ENCODE data around the gene RNF212. TPM values are rescaled to one million over a fixed set of nuclear protein-coding genes. Genes with fewer than 3 reads are reported as not detected.

The RNF212 gene
- total RNA-seq, 4 donors from 2014 or later = 3.8 to 9.7 (median 7.3) TPM

- TF ChIP-seq POLR2A (IDR thresholded peaks at IDR 0.05; ENCODE audit: low read depth) (no peak), EP300 (IDR thresholded peaks at IDR 0.05) (no peak), CTCF (IDR thresholded peaks at IDR 0.05) (no peak), POLR2AphosphoS5 (IDR thresholded peaks at IDR 0.05) (no peak)
- Histone ChIP-seq H3K4me3 (no peak overlapping the region), H3K27ac (replicated peaks in 1 of 4) (no peak overlapping the region), H3K36me3 (no peaks in the 10 kb centered on the region), H3K27me3 (peaks cover 0 to 67% (median 0%) of the 10 kb centered on the region in 4 donors), H3K4me1 (no peaks in the 10 kb centered on the region), H3K9me3 (no peaks in the 10 kb centered on the region)
- WGBS = 62% methylated on average over 8 of the region's 8 CpGs
- DNase-seq (ENCODE audit: extremely low spot score) = no peak
- intact Hi-C loops (cut with DNase I) = no loop called here
These were observed 31.7 kb downstream of the RNF212 start for GRCh38 chr4:1081689-1082040.

GRCh38 chr4:1080961-1081688, 32.2 kb downstream of the RNF212 start:
- Histone ChIP-seq H3K4me3 (no peak overlapping the region), H3K27me3 (peaks cover 0 to 69% (median 0%) of the 10 kb centered on the region in 4 donors), H3K36me3 (no peaks in the 10 kb centered on the region), H3K27ac (replicated peaks in 1 of 4) (no peak overlapping the region), H3K9me3 (no peaks in the 10 kb centered on the region), H3K4me1 (no peaks in the 10 kb centered on the region)
- TF ChIP-seq POLR2A (IDR thresholded peaks at IDR 0.05; ENCODE audit: low read depth) = no peak
- TF ChIP-seq CTCF (IDR thresholded peaks at IDR 0.05) = no peak
- TF ChIP-seq POLR2AphosphoS5 (IDR thresholded peaks at IDR 0.05) = no peak
- TF ChIP-seq EP300 (IDR thresholded peaks at IDR 0.05) = no peak
- intact Hi-C loops (cut with DNase I) = no loop called here
- no peak for DNase-seq (ENCODE audit: extremely low spot score)
- whole genome bisulfite sequencing = 61% methylated on average over 12 of the region's 12 CpGs

GRCh38 chr4:1080432-1080831, 32.9 kb downstream of the RNF212 start:
- Histone ChIP-seq H3K4me1 (no peaks in the 10 kb centered on the region), H3K27me3 (peaks cover 0 to 65% (median 0%) of the 10 kb centered on the region in 4 donors), H3K36me3 (no peaks in the 10 kb centered on the region), H3K27ac (replicated peaks in 1 of 4) (no peak overlapping the region), H3K9me3 (no peaks in the 10 kb centered on the region), H3K4me3 (no peak overlapping the region)
- no peak for DNase-seq (ENCODE audit: extremely low spot score)
- TF ChIP-seq POLR2A (IDR thresholded peaks at IDR 0.05; ENCODE audit: low read depth) = no peak
- intact Hi-C loops (cut with DNase I) = no loop called here
- whole genome bisulfite sequencing = 82% methylated on average over 7 of the region's 9 CpGs

GRCh38 chr4:1079711-1080265, 33.6 kb downstream of the RNF212 start:
- TF ChIP-seq CTCF (IDR thresholded peaks at IDR 0.05) = no peak
- TF ChIP-seq POLR2A (IDR thresholded peaks at IDR 0.05; ENCODE audit: low read depth) = no peak
- TF ChIP-seq EP300 (IDR thresholded peaks at IDR 0.05) = no peak
- TF ChIP-seq POLR2AphosphoS5 (IDR thresholded peaks at IDR 0.05) = no peak
- no peaks in the 10 kb centered on the region for H3K36me3 ChIP-seq
- H3K9me3 ChIP-seq = no peaks in the 10 kb centered on the region
- H3K27ac ChIP-seq (replicated peaks in 1 of 4) = no peak overlapping the region
- 82% methylated on average over 17 of the region's 17 CpGs for WGBS
- intact Hi-C loops (cut with DNase I) = no loop called here
- no peak overlapping the region for H3K4me3 ChIP-seq
- DNase-seq (ENCODE audit: extremely low spot score) = no peak
- peaks cover 0 to 61% (median 0%) of the 10 kb centered on the region in 4 donors for H3K27me3 ChIP-seq
- H3K4me1 ChIP-seq = no peaks in the 10 kb centered on the region

- H3K27me3 ChIP-seq = peaks cover 0 to 65% (median 0%) of the 10 kb centered on the region in 4 donors
- H3K4me1 ChIP-seq = no peaks in the 10 kb centered on the region
- H3K4me3 ChIP-seq = no peak overlapping the region
- 98% methylated on average over 5 of the region's 5 CpGs for WGBS
- no peaks in the 10 kb centered on the region for H3K9me3 ChIP-seq
- H3K36me3 ChIP-seq = no peaks in the 10 kb centered on the region
- TF ChIP-seq CTCF (IDR thresholded peaks at IDR 0.05) = no peak
- TF ChIP-seq POLR2AphosphoS5 (IDR thresholded peaks at IDR 0.05) = no peak
- no peak for TF ChIP-seq EP300 (IDR thresholded peaks at IDR 0.05)
- no peak for TF ChIP-seq POLR2A (IDR thresholded peaks at IDR 0.05; ENCODE audit: low read depth)
- intact Hi-C loops (cut with DNase I) = no loop called here
- H3K27ac ChIP-seq (replicated peaks in 1 of 4) = no peak overlapping the region
- no peak for DNase-seq (ENCODE audit: extremely low spot score)
These were observed 34.9 kb downstream of the RNF212 start for GRCh38 chr4:1078490-1078889.

All from esophagus muscularis mucosa (tissue), 4 donors.